Mucosa of stomach (tissue), 1 donor: ENCODE results near the gene FTO.
"Not testable (repeated sequence)": the region's sequence is repeated elsewhere in the genome, so short reads cannot be mapped to it uniquely, and the experiment has no call there.

ENCODE experiments used
- H3K27me3 ChIP-seq: one replicate; pipeline ENCODE4 v1.7.0; 2013; ENCODE audit warnings: mild to moderate bottlenecking, low read length; ENCODE audit not compliant: control insufficient read depth, insufficient read depth
- H3K36me3 ChIP-seq: one replicate; pipeline ENCODE4 v1.7.0; 2013; ENCODE audit warnings: low read length; ENCODE audit not compliant: control insufficient read depth, insufficient read depth
- H3K4me1 ChIP-seq: one replicate; pipeline ENCODE4 v1.7.0; 2013; ENCODE audit warnings: mild to moderate bottlenecking, low read length; ENCODE audit not compliant: control insufficient read depth, insufficient read depth
- H3K4me3 ChIP-seq: one replicate; pipeline ENCODE4 v1.7.0; 2013; ENCODE audit warnings: low read length
- H3K9ac ChIP-seq: one replicate; pipeline ENCODE4 v1.7.0; 2013; ENCODE audit warnings: mild to moderate bottlenecking, low read length, moderate library complexity
- H3K9me3 ChIP-seq: one replicate; pipeline ENCODE4 v1.7.0; 2013; ENCODE audit warnings: mild to moderate bottlenecking, low read length, moderate library complexity; ENCODE audit not compliant: control insufficient read depth
- donor health status: Pancreatic carcinoma.

Gene FTO

GRCh38 chr16:53890877-53891276 is 186.9 kb downstream of the FTO start:
- H3K4me1 ChIP-seq, H3K4me3 ChIP-seq, H3K9ac ChIP-seq, H3K36me3 ChIP-seq, H3K9me3 ChIP-seq, H3K27me3 ChIP-seq: not testable (repeated sequence)

- H3K4me3 ChIP-seq: no peak overlapping the region
- H3K36me3 ChIP-seq: no peaks in the 10 kb centered on the region
- no peak overlapping the region for H3K9ac ChIP-seq
- H3K4me1 ChIP-seq: no peaks in the 10 kb centered on the region
- H3K9me3 ChIP-seq: no peaks in the 10 kb centered on the region
- H3K27me3 ChIP-seq: no peaks in the 10 kb centered on the region
These were observed 187.6 kb downstream of the FTO start for GRCh38 chr16:53891409-53892139.

DNA sequence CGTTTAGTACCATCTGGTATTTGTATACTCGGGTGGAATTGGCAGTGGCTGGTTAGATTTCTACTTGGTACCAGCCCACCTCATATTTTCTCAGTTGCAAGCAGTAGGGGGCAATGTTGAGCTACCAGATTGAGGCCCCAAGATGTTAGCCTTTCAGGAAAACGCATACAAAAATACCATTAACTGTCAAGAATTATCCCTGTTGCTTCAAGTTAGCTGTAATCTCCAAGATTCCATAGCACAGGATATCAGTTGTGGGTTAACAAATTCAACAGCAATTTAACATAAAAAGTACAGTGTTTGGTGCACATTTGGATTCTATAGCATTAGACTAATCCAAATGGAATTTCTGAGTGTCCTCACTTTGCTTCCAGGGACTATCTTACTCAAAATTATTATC is 188.2 kb downstream of the FTO start:
- no peaks in the 10 kb centered on the region for H3K4me1 ChIP-seq
- H3K9me3 ChIP-seq: no peaks in the 10 kb centered on the region
- H3K9ac ChIP-seq: no peak overlapping the region
- no peak overlapping the region for H3K4me3 ChIP-seq
- no peaks in the 10 kb centered on the region for H3K36me3 ChIP-seq
- H3K27me3 ChIP-seq: no peaks in the 10 kb centered on the region

DNA sequence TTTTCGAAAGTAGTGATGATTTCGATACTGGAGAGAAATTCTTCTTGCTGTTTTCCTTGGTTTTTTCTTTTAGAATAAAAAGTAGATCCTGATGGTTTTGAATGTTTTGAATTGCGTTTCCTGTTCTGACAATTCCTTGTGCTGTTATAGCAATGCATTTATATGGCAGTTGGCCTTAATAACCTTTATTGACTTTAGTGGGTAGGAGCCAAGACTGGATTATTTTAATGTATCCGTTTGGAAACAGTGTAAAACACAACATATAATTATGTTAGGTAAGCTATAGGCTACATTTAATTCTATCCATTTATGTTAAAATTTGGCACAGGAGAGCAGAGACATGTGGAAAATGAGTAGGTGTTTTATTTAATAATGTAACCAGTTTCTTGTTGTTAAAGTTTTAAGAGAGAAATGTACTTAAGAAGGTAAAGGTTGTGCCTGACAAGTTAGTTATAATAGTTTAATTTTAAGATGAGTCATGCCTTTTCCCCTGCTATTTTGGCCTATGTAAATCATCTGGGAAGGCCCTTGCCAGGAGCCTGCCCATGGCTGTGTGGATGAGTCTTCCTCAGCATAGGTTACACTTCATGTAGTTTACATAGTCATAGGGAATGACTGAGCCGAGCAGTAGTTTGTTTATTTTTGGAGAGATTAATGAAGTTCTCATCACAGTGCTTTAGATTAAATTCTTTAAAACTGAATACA is 189.9 kb downstream of the FTO start:
- Histone ChIP-seq H3K27me3 (no peaks in the 10 kb centered on the region), H3K9ac (no peak overlapping the region), H3K36me3 (no peaks in the 10 kb centered on the region), H3K4me3 (no peak overlapping the region), H3K9me3 (no peaks in the 10 kb centered on the region), H3K4me1 (peaks cover under 1% of the 10 kb centered on the region)

- H3K36me3 ChIP-seq: no peaks in the 10 kb centered on the region
- peaks cover 8% of the 10 kb centered on the region for H3K4me1 ChIP-seq
- no peak overlapping the region for H3K9ac ChIP-seq
- no peaks in the 10 kb centered on the region for H3K9me3 ChIP-seq
- no peaks in the 10 kb centered on the region for H3K27me3 ChIP-seq
- H3K4me3 ChIP-seq: no peak overlapping the region
These were observed 190.7 kb downstream of the FTO start for GRCh38 chr16:53894686-53895085.

DNA sequence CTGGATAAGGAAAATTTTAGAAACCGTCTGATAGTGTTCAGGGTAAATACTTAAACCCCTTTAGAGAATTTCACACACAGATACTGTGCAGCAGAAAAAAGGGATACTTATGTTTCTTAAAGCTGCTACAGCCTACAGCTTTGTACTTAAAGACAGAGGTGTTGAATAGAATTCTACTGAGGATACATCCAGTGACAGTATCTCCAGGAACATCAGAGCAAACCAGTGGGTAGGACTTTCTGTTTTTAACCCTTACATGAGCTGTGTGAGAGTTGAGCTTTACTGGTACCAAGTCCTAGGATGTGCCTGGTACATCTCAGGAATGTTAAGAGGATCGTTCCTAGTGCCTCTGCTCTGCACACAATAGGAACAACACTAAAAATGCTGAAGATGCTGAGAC is 191.5 kb downstream of the FTO start:
- H3K4me3 ChIP-seq: no peak overlapping the region
- no peaks in the 10 kb centered on the region for H3K36me3 ChIP-seq
- no peaks in the 10 kb centered on the region for H3K9me3 ChIP-seq
- no peak overlapping the region for H3K9ac ChIP-seq
- no peaks in the 10 kb centered on the region for H3K27me3 ChIP-seq
- H3K4me1 ChIP-seq: peaks cover 8% of the 10 kb centered on the region

GRCh38 chr16:53895851-53896250 is 191.9 kb downstream of the FTO start:
- H3K4me1 ChIP-seq: peaks cover 8% of the 10 kb centered on the region
- no peaks in the 10 kb centered on the region for H3K36me3 ChIP-seq
- H3K4me3 ChIP-seq: no peak overlapping the region
- no peaks in the 10 kb centered on the region for H3K27me3 ChIP-seq
- no peaks in the 10 kb centered on the region for H3K9me3 ChIP-seq
- H3K9ac ChIP-seq: no peak overlapping the region

DNA sequence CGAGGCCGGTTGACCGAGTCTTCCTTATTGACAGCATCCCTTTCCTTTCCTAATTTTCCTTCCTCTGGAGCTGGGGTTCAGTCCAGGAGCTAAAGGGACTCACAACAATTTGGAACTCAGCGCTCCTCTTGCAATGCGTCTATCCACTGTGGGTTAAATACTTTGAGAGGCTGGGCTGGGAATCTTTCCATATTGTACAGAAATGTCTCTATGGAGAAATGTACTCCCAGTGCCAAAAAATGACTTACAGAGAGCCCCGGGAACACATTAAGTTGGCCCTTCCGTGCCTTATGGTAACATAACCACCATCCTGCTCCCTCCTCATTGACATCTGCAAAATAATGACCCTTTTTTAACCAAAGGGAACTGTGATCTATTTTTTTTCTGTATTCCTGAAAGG is 192.8 kb downstream of the FTO start:
- Histone ChIP-seq H3K9ac (no peak overlapping the region), H3K4me1 (peaks cover 8% of the 10 kb centered on the region), H3K4me3 (no peak overlapping the region), H3K27me3 (no peaks in the 10 kb centered on the region), H3K36me3 (no peaks in the 10 kb centered on the region), H3K9me3 (no peaks in the 10 kb centered on the region)

GRCh38 chr16:53898993-53899392 is 195.0 kb downstream of the FTO start:
- Histone ChIP-seq H3K36me3 (no peaks in the 10 kb centered on the region), H3K4me3 (no peak overlapping the region), H3K27me3 (no peaks in the 10 kb centered on the region), H3K9me3 (no peaks in the 10 kb centered on the region), H3K9ac (no peak overlapping the region), H3K4me1 (peaks cover 8% of the 10 kb centered on the region)

DNA sequence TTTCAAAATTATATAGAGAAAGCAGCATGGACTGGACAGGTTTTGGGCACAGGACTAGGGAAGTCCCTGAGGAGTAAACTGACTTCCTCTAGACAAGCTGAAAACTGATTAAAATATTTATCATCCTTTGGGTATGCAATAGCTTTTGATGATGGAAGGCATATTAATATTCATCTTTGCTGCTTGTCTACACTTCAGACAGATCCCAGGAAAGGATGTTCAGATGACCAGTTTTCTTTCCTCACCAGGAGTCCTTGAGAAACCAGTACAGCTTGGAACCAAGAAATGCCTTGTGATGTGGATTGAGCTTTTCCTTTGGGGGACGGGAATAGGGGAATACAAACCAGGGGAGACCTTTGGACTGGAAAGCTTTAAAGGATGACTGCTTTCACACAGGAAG is 195.5 kb downstream of the FTO start:
- H3K27me3 ChIP-seq: no peaks in the 10 kb centered on the region
- H3K9me3 ChIP-seq: no peaks in the 10 kb centered on the region
- no peak overlapping the region for H3K9ac ChIP-seq
- H3K4me1 ChIP-seq: peaks cover 8% of the 10 kb centered on the region
- no peak overlapping the region for H3K4me3 ChIP-seq
- H3K36me3 ChIP-seq: no peaks in the 10 kb centered on the region

- H3K36me3 ChIP-seq: no peaks in the 10 kb centered on the region
- H3K9ac ChIP-seq: no peak overlapping the region
- H3K27me3 ChIP-seq: no peaks in the 10 kb centered on the region
- H3K4me1 ChIP-seq: peaks cover 8% of the 10 kb centered on the region
- H3K4me3 ChIP-seq: no peak overlapping the region
- H3K9me3 ChIP-seq: no peaks in the 10 kb centered on the region
These were observed 196.7 kb downstream of the FTO start for GRCh38 chr16:53900667-53901066.

DNA sequence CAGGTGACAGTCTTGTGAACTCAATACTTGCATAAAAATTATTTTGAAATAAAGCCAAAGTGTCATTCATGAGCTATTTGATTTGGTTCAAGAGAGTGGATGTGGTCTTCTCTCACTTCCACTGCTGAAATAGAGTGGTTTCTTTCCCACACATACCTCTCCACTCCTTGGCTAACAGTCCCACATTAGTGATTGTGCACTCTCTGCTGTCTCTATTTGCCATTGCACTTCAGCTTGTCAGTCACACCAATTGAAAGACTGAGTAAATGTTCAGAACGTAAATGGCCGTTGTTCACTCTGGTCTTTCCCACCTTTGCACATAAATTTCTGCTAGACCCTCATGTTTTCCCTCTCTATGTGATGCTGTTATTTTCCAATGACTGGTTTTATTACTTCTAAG is 197.5 kb downstream of the FTO start:
- Histone ChIP-seq H3K4me3 (no peak overlapping the region), H3K9me3 (no peaks in the 10 kb centered on the region), H3K4me1 (peaks cover 8% of the 10 kb centered on the region), H3K27me3 (no peaks in the 10 kb centered on the region), H3K36me3 (no peaks in the 10 kb centered on the region), H3K9ac (no peak overlapping the region)
